Smooth muscle cell (in vitro differentiated cells): ENCODE results near the gene ARNT2. TPM values are rescaled to one million over a fixed set of nuclear protein-coding genes. Genes with fewer than 3 reads are reported as not detected.

Experiments
- DNase-seq: peaks from one replicate; lab custom pipeline; 2025; ENCODE audit not compliant: unreplicated experiment; lab: John Stamatoyannopoulos, UW
- H2AFZ ChIP-seq: fragments of 200-600 bp; sonication (generic); 2 replicates; pipeline ENCODE4 v1.6.0; 2016; ENCODE audit warnings: antibody characterized with exemption, low read depth, mild to moderate bottlenecking
- H3F3A ChIP-seq: fragments of 200-600 bp; sonication (generic); 2 replicates; pipeline ENCODE4 v1.6.0; 2017; ENCODE audit warnings: antibody characterized with exemption, low read depth
- H3K27ac ChIP-seq: fragments of 200-600 bp; sonication (generic); 2 replicates; pipeline ENCODE4 v1.5.1; 2016; ENCODE audit warnings: low read depth, mild to moderate bottlenecking
- H3K27me3 ChIP-seq: fragments of 200-600 bp; sonication (generic); 2 replicates; pipeline ENCODE4 v1.6.1; 2016; ENCODE audit warnings: low read depth, mild to moderate bottlenecking
- H3K36me3 ChIP-seq: fragments of 200-600 bp; sonication (generic); 2 replicates; pipeline ENCODE4 v1.5.1; 2016; ENCODE audit warnings: low read depth
- H3K4me1 ChIP-seq: fragments of 200-600 bp; sonication (generic); 2 replicates; pipeline ENCODE4 v1.5.1; 2016; ENCODE audit warnings: low read depth
- H3K4me2 ChIP-seq: fragments of 200-600 bp; sonication (generic); 2 replicates; pipeline ENCODE4 v1.6.0; 2016; ENCODE audit warnings: mild to moderate bottlenecking
- H3K4me3 ChIP-seq: fragments of 200-600 bp; sonication (generic); 2 replicates; pipeline ENCODE4 v1.5.1; 2016; ENCODE audit warnings: mild to moderate bottlenecking
- H3K79me2 ChIP-seq: fragments of 200-600 bp; sonication (generic); 2 replicates; pipeline ENCODE4 v1.6.0; 2016; ENCODE audit warnings: low read depth, mild to moderate bottlenecking
- H3K9ac ChIP-seq: fragments of 200-600 bp; sonication (generic); 2 replicates; pipeline ENCODE4 v1.6.0; 2016; ENCODE audit warnings: low read depth
- H3K9me3 ChIP-seq: fragments of 200-600 bp; sonication (generic); replicated peaks from 2 replicates; pipeline ENCODE4 v1.5.1; 2016; ENCODE audit warnings: low read depth
- H4K20me1 ChIP-seq: fragments of 200-600 bp; sonication (generic); 2 replicates; pipeline ENCODE4 v1.6.0; 2016; ENCODE audit warnings: low read depth
- WGBS: methylation state at CpG from one replicate; pipeline ENCODE4 v1.1.7; 2016; ENCODE audit warnings: low lambda C conversion rate; 5-methylcytosine and 5-hydroxymethylcytosine counted together
- polyA plus RNA-seq: library from polyadenylated mRNA; unstranded; fragments of >200 nt; fragmentation: Nextera tagmentation; extraction: Ambion mirVana; gene quantifications from 2 replicates; pipeline ENCODE4 v1.2.1, GENCODE V29; 2016
- total RNA-seq: library from RNA; depleted of rRNA; stranded (reverse); fragments of >200 nt; gene quantifications from 2 replicates; pipeline ENCODE4 v1.2.3, GENCODE V29; 2014
- TF ChIP-seq, protein P1 (sequence below): fragments of 200-600 bp; sonication (generic); IDR thresholded peaks from 2 replicates; pipeline ENCODE4 v1.5.1; 2017; ENCODE audit warnings: borderline replicate concordance, mild to moderate bottlenecking, antibody characterized with exemption; ENCODE audit not compliant: insufficient read depth, poor library complexity, severe bottlenecking

ARNT2 gene
- total and polyA plus RNA-seq, 2 experiments from 2014 or later: 0.55 to 2.8 TPM

DNA sequence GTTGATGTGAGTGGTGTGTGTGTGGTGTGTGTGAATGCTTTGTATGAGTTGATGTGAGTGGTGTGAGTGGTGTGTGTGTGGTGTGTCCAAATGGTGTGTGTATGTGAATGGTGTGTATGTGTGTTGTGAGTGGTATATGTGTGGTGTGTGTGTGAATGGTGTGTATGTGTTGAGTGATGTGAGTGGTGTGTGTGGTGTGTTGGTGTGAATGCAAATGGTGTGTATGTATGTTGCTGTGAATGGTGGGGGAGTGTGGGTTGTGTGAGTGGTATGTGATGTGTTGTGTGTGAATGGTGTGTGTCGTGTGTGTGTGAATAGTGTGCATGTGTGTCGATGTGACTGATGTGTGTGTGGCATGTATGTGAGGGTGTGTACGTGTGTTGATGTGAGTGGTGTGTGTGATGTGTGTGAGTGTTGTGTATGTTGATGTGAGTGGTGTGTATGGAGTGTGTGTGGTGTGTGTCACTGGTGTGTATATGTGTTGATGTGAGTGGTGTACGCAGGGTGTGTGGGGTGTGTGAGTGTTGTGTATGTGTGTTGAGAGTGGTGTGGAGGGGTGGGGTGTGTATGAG, 40.6 kb downstream of the ARNT2 start:
- no peak overlapping the region for H3K4me3 ChIP-seq
- H3K9ac ChIP-seq: no peak overlapping the region
- TF ChIP-seq, protein P1, sequence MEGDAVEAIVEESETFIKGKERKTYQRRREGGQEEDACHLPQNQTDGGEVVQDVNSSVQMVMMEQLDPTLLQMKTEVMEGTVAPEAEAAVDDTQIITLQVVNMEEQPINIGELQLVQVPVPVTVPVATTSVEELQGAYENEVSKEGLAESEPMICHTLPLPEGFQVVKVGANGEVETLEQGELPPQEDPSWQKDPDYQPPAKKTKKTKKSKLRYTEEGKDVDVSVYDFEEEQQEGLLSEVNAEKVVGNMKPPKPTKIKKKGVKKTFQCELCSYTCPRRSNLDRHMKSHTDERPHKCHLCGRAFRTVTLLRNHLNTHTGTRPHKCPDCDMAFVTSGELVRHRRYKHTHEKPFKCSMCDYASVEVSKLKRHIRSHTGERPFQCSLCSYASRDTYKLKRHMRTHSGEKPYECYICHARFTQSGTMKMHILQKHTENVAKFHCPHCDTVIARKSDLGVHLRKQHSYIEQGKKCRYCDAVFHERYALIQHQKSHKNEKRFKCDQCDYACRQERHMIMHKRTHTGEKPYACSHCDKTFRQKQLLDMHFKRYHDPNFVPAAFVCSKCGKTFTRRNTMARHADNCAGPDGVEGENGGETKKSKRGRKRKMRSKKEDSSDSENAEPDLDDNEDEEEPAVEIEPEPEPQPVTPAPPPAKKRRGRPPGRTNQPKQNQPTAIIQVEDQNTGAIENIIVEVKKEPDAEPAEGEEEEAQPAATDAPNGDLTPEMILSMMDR: no peak
- 94% methylated on average over 4 of the region's 4 CpGs for WGBS
- H4K20me1 ChIP-seq: no peaks in the 10 kb centered on the region
- no peaks in the 10 kb centered on the region for H3F3A ChIP-seq
- no peaks in the 10 kb centered on the region for H3K9me3 ChIP-seq
- no peak overlapping the region for H3K27ac ChIP-seq
- no peak overlapping the region for H2AFZ ChIP-seq
- H3K36me3 ChIP-seq: no peaks in the 10 kb centered on the region
- DNase-seq: no peak
- H3K4me1 ChIP-seq: no peaks in the 10 kb centered on the region
- H3K79me2 ChIP-seq: no peaks in the 10 kb centered on the region
- no peaks in the 10 kb centered on the region for H3K27me3 ChIP-seq
- H3K4me2 ChIP-seq: no peak overlapping the region

DNA sequence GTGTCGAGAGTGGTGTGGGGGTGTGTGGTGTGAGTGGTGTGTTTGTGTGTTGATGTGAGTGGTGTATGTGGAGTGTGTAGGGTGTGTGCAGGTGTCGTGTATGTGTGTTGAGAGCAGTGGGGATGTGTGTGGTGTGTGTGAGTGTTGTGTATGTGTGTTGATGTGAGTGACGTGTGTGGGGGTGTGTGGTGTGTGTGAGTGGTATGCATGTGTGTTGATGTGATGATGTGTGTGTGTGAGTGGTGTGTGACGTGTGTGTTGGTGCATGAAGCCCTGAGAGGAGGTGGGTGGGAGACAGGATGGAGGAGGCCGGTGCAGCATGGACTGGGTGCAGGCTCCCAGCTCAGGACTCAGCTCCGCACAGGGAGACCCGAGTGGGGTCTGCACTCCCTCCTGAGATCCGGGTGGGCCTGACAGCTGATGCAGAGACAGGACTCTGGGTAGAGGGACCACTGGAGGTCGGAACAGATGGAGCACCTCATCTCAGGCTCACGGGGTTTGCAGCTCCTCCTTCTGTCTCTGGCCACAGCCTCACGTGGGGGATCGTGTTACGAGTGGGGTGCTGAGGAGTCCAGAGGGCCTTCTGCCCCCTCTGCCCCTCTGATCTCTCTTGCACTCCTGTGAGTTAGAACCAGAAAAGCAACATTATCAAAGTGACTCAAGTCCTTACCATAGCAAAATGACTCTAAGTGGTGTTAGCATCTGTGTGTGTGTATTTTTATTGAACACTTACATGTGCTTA, 41.3 kb downstream of the ARNT2 start:
- 87% methylated on average over 12 of the region's 13 CpGs for WGBS
- Histone ChIP-seq H3K4me2 (no peak overlapping the region), H3K79me2 (no peaks in the 10 kb centered on the region)

DNA sequence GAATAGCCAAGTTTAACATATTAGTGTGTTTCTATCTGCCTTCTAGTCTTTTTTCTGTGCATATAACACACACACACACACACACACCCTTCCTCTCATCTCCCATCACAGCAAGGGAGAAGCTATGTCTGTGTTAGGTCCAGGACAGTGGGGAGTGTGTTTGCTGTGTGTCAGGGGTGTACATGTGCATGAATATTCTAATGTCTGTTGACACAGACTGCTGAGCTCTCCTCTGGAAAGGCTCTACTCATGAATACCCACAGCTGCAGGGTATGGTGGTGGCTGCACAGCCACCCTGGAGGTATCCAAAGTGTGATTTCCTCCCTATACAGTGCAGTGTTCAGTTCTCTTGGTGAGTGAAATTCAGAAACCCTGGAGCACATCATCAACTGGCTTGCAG, 42.9 kb downstream of the ARNT2 start:
- no peak overlapping the region for H3K27ac ChIP-seq
- no peak overlapping the region for H3K4me3 ChIP-seq
- peaks cover 9% of the 10 kb centered on the region for H3K4me1 ChIP-seq
- H3F3A ChIP-seq: no peaks in the 10 kb centered on the region
- H3K9me3 ChIP-seq: no peaks in the 10 kb centered on the region
- no peak overlapping the region for H3K4me2 ChIP-seq
- H3K36me3 ChIP-seq: no peaks in the 10 kb centered on the region
- H3K9ac ChIP-seq: no peak overlapping the region
- no peaks in the 10 kb centered on the region for H3K27me3 ChIP-seq
- H2AFZ ChIP-seq: no peak overlapping the region
- no peaks in the 10 kb centered on the region for H4K20me1 ChIP-seq
- no peak for DNase-seq
- no peaks in the 10 kb centered on the region for H3K79me2 ChIP-seq
- TF ChIP-seq, protein P1: no peak

More for the DNA sequence above, 41.3 kb downstream of the ARNT2 start:
- Histone ChIP-seq H3K4me1 (peaks cover under 1% of the 10 kb centered on the region), H3K36me3 (no peaks in the 10 kb centered on the region), H3K9me3 (no peaks in the 10 kb centered on the region), H3K27me3 (no peaks in the 10 kb centered on the region), H4K20me1 (no peaks in the 10 kb centered on the region), H3F3A (no peaks in the 10 kb centered on the region), H3K9ac (no peak overlapping the region), H3K4me3 (no peak overlapping the region), H2AFZ (no peak overlapping the region), H3K27ac (no peak overlapping the region)
- TF ChIP-seq, protein P1: no peak
- no peak for DNase-seq

DNA sequence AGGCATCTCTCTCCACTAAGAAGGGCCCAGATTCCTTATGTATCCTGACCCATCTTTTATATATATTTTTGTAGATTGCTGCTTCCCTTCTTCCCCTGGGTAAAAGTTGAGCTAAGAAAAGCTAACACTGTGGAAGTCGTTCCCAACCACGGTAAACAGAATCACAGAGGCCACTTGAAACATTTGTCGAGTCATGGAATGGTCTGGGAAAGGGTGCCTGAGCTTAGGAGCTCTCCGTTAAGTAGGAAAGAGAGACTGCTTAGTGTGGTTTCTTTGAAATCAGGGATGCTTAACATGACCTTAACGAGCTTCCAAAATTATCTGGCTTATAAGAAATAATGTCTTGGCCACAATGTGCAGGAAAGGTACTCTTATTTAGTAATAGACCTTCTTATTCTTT, 45.6 kb downstream of the ARNT2 start:
- WGBS: 60% methylated on average over 5 of the region's 5 CpGs
- H4K20me1 ChIP-seq: no peaks in the 10 kb centered on the region
- no peaks in the 10 kb centered on the region for H3K36me3 ChIP-seq
- H3K27me3 ChIP-seq: no peaks in the 10 kb centered on the region
- no peaks in the 10 kb centered on the region for H3F3A ChIP-seq
- H3K4me3 ChIP-seq: no peak overlapping the region
- no peaks in the 10 kb centered on the region for H3K9me3 ChIP-seq
- DNase-seq: no peak
- H3K4me1 ChIP-seq: peaks cover 9% of the 10 kb centered on the region
- H3K9ac ChIP-seq: no peak overlapping the region
- no peaks in the 10 kb centered on the region for H3K79me2 ChIP-seq
- no peak overlapping the region for H3K27ac ChIP-seq
- no peak overlapping the region for H2AFZ ChIP-seq
- no peak overlapping the region for H3K4me2 ChIP-seq
- TF ChIP-seq, protein P1: no peak
